Stromal cell of bone marrow (primary cell): ENCODE results near the gene STN1.

Experiments
- DNase-seq: peaks from one replicate; pipeline ENCODE4 v3.0.0-alpha.2; 2012; ENCODE audit warnings: low read depth

STN1 gene, protein sequence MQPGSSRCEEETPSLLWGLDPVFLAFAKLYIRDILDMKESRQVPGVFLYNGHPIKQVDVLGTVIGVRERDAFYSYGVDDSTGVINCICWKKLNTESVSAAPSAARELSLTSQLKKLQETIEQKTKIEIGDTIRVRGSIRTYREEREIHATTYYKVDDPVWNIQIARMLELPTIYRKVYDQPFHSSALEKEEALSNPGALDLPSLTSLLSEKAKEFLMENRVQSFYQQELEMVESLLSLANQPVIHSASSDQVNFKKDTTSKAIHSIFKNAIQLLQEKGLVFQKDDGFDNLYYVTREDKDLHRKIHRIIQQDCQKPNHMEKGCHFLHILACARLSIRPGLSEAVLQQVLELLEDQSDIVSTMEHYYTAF

DNA sequence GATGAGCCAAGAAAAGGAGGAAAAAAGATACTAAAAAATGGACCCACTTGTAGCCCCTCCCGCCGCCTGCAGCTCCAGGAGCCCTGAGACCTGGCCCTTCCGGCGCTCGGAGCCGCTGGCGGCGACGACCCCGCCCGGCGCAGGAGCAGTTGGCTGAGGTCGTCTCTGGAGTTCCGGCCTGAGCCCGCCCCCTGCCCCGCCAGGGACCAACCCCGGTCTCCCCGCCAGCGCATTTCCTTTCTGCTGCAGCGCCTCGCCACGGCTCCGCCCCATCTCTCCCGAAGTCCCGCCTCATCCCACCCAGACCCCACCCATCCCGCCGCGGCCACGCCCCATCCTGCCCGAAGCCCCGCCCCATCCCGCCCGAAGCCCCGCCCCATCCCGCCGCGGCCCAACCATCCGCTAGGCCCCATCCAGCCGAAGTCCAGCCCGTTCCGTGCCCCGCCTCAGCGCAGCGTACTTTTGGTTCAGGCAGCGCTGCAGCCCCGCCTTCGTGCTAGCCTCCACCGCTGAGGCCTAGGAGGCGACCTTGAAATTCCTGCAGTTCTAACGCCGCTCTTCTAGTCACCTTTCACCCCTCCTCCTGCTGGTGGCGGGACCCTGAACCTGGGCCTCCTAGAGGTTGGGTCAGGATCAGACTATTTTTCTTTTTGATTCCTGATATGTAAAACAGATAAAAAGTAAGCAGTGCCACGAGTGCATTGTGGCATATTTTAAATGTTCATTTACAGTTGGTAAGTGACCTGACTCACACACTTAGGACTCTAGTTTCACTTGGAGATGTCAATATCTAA lies at the start of gene STN1:
TSS of gene STN1 (minus strand) at position 132 of the 794 bp plus-strand sequence. CDS start 590 bp downstream, outside the sequence.
- DNase-seq = peak; percentile 89

DNA sequence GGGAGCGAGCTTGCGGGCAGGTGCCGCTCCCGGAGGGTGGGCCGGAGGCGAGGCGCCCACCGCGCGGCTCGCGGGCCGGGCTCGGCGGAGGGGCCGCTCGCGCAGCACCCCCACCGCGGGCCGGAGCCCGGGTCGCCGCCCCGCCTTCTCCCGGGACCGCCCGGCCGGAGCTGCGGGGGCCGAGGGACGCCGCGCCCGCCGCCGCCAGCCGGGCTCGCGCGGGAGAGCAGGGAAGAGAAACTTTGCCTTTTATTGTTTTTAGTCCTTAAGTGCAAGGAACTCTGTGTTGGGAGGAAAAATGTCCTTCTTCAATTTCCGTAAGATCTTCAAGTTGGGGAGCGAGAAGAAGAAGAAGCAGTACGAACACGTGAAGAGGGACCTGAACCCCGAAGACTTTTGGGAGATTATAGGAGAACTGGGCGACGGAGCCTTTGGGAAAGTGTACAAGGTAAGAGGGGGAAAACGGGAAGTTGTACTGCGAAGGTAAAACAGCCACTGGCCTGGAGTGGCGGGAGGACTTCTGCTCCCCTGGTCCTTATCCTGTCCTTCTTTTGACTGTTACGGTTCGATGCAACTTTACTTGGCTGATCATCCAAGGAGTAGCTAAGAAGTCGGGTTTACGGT lies 49.6 kb upstream of the STN1 start:
- no peak for DNase-seq

DNA sequence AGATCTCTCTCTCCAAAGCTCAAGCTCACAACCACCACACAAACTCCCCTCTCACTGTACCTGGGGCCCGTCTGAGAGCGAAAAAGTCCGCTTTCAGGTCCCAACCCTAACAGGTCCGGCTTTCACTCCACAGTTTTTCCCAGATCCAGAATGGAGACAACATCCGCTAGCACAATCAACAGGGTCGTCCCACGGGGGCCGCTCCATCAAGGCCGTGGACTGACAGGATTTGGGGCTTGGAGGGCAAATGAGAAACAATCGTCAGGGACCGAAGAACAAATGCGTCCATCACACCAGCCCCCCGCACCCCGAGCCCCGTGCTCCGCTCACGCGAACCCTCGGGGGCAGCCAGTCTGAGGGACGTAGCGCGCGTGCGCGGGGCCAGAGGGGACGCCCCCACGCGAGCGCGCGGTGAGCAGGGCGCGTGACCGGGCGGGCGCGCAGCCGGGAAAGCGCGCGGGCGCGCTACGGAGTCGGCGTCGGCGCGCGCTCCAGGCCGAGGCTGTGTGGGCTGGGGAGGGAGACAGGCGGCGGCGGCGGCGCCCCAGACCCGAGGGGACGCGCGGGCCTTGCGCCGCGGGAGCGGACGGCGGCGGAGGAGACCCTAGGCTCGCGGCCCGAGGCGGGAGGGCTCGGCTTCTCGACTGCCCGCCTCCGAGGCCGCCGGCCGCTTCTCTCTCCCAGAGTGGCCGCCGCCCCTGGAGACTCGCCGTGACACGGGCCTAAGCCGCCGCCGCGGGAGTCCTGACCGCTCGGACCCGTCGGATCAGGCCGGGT lies 48.9 kb upstream of the STN1 start, which contains the start of gene SLK:
TSS of gene SLK (plus strand) at position 470 of the 777 bp plus-strand sequence. CDS start 606 bp downstream, outside the sequence.
- DNase-seq = peak; percentile 76

DNA sequence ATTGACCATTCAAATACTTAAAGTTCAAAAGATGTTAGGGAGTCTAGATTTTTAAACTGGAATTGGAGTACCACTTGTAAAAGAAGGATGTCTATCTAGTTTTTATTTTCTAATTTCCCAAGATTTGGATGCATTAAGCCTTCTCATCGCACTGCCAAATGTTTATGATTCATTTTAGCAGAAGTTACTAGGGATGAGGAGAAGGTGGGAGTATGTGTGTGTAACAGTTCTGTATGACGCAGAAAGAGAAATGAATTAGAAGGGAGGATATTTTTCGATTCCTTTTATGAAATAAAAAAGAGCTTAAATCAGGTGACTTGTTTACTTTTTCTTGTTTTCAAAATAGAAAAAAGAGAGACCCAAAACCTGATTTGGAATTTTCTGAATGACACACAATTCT lies 42.1 kb upstream of the STN1 start:
- no peak for DNase-seq

DNA sequence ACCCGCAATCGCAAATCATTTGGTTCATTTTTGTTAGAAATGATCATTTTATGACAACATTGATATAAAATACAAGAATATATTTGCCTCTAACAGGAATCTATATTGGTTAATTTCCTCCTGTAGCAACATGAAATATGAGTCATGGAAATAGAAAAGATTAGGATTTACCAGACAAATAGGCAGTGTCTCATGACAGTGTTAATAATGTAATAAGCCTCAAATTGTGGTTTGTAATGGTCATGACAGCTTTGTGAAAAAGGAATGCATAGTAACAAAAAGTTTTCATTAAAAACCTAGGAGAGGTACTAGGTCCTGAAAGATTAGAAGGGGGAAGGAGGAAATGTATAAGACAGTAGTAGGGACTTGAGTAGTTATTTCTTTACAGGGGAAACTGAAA lies 41.0 kb upstream of the STN1 start:
- no peak for DNase-seq

DNA sequence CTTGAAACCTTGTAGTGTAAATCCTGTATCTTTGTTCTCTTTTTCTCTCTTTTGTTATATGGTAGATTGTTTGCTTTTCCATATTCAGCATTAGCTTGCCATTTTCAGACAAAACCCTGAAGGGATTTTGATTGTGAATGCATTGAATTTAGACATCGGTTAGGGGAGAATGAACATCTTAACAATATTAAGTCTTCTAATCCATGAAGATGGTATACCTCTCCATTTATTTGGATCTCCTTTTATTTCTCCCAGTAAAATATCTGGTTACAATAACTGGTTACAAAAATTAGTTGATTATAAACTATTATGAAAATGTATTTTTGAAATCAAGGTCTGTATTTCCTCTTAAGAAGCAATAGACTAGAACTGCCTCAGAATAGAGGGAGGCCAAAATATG lies 36.6 kb upstream of the STN1 start:
- no peak for DNase-seq

DNA sequence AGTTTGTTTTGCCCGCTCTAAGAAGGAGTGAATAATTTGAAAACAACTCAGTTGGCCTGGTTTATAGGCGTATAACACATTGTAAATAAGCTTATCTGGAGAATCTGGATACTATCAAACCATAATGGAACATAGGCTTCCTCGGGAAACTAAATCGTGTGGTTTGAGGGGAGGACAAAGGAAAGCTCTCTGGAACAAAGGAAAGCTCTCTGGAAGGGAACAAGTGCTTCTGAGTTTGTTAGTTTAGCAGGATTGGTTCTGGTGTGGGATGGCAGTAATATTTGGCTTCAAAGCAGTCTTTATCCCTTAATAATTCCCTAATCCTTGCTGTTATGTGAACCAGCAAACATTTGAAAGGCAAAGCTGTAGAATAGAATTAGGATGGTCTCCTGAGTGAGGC lies 34.0 kb upstream of the STN1 start:
- DNase-seq = no peak

DNA sequence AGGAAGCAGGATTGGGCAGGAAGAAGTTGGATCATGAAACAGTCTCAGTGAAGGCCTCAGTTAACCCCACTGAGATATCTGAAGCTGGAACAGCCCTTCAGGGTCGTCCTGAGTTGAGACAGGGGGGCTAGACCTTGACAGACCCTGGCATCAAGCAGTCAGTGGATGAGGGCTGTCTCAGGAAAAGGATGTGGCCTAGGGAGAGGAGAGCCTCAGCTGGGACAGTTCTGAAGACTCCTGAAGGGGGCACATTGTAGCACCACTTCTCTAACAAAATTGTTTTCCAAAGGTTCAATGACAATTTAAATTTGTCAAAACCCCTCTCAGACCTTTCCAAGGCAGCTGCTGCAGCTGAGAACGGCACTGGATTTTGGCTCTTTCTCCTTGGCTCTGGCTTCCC lies 33.2 kb upstream of the STN1 start:
- no peak for DNase-seq

DNA sequence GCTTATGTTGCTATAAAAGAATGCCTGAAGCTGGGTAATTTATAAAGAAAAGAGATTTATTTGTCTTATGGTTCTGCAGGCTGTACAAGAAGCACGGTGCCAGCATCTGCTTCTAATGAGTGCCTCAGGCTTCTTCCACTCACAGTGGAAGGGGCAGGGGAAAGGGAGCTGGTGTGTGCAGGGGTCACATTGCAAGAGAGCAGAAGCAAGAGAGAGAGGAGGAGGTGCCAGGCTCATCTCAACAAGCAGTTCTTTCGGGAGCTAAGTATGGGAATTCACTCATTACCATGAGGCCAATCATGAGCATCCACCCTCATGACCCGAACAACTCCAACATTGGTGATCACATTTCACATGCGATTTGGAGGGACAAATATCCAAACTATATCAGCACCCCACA lies 31.7 kb upstream of the STN1 start:
- no peak for DNase-seq

DNA sequence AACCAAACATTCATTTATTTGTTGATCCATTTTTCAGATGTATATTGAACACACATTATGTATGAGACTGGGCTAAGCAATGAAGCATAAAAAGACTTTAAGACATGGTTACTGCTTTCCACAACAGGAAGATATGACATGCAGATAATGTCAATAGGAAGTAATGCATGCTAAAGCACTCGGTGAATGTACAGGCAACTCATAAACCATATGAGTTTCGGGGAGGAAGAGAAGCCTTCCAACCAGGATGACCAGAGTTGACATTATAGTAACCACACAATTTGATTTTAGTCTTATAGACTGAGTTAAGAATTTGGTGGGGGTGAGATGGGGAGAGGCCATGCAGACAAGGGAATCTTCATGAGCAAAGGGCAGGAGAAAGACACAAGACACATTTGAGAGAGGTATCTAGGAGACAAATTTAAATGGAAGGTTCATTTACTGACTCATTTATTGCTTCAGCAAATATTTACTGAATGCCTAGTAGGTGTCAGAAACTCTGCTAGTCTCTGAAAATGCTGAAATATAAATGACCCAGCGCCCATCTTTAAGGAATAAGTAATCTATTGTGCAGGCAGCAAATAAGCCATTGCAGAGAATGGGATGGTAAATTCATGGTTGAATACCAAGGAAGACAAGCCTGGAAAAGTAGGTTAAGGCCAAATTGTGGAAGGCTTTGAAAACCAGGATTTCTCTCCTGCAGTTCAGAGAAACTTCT lies 30.0 kb upstream of the STN1 start:
- DNase-seq = no peak

DNA sequence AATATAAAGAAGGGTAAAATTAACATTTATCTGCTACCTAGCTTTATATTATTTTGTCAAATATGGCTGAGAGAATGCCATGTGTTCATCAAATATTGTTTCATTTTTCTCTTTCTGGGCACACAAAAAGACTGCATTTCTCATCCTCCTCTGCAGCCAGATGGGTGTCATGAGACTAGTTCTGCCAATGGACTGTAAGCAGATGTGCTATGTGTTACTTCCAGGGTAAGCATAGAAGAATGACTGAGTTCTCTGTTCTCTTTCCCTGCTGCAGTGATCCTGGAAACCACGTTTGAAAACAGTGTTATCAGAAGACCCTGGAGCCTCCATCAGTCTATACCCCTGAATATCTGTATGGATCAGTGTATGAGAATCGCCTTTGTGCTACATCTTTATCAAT lies 24.9 kb upstream of the STN1 start:
- DNase-seq = no peak

DNA sequence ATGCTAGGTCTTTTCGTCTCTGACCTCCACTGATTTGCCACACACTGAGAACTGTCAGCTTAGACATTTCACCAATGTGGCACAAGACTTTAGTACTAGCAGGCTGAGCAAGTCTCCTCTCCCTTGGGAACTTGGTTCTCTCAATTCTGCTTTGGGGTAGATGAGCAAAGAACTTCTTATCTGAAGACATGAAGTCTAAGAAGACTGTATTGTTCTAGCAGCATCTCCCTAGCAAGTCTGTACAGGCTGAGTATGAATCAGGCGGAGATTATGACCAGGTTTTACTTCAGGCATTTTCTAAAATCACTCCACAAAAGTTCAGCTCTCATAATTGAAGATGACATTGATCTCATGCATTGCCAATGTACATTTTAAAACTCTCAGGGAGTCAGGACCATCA lies 23.8 kb upstream of the STN1 start:
- DNase-seq = no peak

DNA sequence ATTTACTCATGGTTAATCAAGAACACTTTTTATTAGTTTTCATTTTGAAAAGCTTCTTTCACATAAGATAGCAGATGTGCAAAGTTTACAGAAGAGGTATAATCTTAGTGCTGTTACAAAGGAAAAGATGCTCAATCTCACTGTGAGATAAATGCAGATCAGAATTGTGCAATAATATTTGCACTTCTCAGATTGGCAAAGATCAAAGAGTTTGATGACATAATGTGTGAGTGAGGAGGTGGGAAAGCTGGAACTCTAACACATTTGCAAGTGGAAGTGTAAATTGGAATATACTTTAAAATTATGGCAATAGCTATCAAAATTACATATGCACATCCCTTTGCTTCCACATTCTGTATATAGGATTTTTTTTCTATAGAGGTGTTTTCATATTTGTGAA lies 21.5 kb upstream of the STN1 start:
- no peak for DNase-seq

DNA sequence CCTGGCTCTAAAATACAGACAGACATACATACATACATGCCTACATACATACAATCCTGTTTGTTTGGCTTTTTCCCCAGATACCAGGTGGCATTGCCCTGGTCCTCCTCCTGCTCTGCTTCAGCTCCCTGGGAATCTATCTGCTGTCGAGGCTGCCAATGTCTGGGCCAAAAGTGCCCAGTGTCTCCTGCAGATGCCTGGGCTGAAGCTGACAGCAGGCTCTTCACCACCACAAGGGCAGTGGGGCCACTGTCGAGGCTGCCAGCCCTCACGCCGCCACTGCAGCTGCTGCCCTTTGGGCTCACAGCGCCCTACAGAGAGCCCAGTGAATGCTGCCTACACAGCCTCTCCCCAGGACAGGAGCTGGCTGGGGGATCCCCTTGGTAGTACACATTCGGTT lies 18.0 kb upstream of the STN1 start:
- DNase-seq = no peak

DNA sequence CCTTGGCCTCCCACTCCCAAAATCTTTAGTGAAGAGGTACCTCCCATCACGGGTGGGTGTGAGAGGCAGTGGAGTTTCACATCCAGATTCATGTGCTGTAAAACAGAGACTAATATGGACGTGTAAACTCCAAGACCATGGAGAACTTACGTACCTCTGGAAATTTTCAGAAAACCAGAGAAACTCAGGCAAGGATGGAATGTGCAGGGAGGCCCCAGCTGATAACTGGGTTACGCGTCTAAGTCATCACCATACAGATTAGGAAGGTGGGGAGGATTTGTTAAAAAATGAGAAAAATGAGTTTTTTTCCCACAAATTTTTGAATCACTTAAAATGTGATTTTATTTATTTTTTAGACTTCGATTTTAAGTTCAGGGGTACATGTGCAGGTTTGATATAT lies 16.3 kb upstream of the STN1 start:
- DNase-seq = no peak

DNA sequence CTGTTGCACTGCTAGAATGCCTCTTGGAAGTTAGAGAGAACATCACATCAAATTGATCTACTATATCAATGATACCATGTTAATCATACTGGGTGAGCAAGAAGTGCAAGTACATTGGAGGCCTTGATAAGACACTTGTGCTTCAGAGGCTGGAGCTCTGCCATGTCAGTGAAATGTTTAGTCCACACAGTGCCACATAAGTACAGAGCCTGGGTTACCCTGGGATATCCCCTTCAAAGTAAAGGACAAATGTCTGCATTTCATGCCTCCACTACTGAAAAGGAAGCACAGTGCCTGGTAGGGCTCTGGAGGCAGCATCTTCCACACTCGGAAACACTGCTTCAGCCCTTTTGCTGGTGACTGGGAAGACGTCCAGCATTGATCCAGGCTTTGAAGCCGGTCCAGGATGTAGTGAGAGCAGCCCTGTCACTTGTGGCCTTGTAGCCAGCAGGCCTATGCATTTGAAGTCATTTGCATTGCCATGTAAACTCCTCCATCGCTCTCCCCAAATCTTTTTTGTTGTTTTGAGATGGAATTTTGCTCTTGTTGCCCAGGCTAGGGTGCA lies 15.7 kb upstream of the STN1 start:
- DNase-seq = no peak

DNA sequence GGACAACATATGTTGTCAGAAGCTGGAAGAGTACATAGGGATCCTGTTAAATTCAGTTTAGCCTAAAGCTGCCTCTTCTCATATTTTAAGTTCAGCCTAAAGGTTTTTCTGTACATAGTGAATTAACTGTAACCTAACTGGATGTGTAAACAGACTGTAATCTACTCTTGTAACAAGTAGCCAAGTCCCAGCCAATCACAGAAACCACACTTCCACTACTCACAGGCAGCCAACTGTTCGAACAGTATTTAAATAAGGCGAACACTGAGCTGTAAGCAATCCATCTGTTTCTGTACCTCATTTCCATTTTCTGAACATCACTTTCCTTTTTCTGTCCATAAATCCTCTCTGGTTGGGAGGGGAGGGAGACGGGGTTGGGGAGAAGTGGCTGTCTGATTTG lies 15.0 kb upstream of the STN1 start:
- DNase-seq = no peak

DNA sequence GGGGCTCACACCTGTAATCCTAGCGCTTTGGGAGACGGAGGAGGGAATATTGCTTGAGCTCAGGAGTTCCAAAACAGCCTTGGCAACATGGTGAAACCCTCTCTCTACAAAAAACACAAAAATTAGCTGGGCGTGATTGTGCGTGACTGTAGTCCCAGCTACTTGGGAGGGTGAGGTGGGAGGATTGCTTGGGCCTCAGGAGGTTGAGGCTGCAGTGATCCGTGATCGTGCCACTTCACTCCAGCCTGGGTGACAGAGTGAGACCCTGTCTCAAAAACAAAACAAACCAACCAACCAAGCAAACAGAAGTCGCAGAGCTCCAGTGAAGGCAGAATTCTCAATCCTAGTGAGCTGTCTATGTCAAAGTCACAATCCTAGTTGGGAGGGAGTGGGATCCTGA lies 14.3 kb upstream of the STN1 start:
- no peak for DNase-seq

DNA sequence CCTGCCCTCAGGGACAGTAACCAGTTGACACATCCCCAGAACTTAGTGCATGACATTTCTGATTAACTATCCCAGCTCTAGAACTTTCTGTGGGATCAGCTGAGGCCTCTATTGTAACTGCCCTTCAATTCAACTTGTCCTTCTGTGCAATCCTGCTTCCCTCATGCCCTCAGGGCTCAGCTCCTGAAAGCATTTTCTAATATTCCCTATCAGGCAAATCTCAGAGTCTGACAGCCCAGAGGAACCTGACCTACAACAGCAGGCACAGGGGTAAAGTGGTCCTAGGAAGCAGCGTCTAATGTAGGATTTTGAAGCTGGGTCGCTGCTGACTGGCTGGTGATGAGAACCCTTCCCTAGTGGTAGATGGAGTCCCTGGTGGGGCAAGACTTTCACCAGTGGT lies 13.6 kb upstream of the STN1 start:
- DNase-seq = no peak

DNA sequence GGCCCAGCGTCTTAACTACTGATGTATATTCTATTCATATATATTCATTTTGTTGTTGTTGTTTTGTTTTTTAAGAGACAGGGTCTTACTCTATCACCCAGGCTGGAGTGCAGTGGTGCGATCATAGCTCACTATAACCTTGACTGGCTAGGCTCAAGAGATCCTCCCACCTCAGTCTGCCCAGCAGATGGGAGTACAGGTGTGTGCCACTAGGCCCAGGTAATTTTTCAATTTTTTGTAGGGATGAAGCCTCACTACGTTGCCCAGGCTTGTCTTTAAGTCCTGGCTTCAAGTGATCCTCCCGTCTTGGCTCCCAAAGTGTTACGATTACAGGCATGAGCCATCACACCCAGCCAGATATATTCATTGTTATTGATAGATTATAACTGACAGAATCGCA lies 12.9 kb upstream of the STN1 start:
- DNase-seq = no peak

DNA sequence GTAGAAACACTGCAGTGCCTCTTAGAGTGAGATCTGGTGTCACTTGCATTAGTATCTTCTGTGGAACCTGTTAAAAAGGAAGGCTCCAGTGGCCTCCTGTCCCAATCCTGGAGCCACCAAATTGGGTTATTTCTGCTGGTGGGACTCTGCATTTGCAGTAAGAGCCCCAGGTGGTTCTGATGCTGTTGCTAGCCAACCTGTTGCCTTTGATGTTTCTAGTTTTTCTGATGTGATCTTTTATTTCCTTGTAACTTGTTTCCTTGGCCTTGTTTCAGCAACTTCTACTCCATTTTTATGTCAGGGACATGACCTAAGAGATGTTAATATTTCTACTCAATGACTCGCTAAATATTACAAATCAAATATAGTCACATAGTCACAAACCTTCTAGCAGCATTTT lies 12.5 kb upstream of the STN1 start:
- no peak for DNase-seq
